Measurements from ENCODE around the gene NR2F1. TPM values are rescaled to one million over a fixed set of nuclear protein-coding genes. Genes with fewer than 3 reads are reported as not detected.

NR2F1 gene
- total RNA-seq, 1 experiment from 2014 or later, result not detected

DNA sequence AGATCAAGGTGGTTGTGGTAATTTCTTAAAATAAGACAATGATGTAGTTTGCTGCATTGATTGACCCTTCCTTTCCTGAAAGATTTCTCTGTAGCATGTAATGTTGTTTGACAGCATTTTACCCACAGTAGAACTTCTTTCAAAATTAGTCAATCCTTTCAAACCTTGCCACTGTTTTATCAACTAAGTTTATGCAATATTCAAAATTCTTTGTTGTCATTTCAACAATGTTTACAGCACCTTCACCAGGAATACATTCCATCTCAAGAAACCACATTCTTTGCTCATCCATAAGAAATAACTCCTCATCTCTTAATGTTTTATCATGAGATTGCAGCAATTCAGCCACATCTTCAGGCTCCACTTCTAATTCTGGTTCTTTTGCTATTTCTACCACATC is 43.8 kb downstream of the NR2F1 start:
- Histone ChIP-seq H3K4ac (ENCODE audit: low read depth, low read length) (no peak overlapping the region), H2BK20ac (ENCODE audit: low read depth, low read length, poor library complexity, severe bottlenecking) (no peak overlapping the region), H3K27ac (ENCODE audit: insufficient read length, low read depth, low read length) (no peak overlapping the region), H3K4me2 (ENCODE audit: insufficient read depth, insufficient read length, low read length) (no peak overlapping the region), H3T11ph (ENCODE audit: low read length) (no peak overlapping the region), H3K4me1 (ENCODE audit: insufficient read depth, low read length) (no peaks in the 10 kb centered on the region), H3K18ac (ENCODE audit: insufficient read length, low read depth, low read length) (no peak overlapping the region), H2AFZ (ENCODE audit: low read length) (no peak overlapping the region), H2BK15ac (ENCODE audit: low read depth, low read length) (no peak overlapping the region), H2AK5ac (ENCODE audit: insufficient read length, low read length) (no peak overlapping the region), H3K56ac (ENCODE audit: insufficient read length, low read depth, low read length) (no peak overlapping the region), H2BK5ac (ENCODE audit: insufficient read length, low read length) (no peak overlapping the region), H3K79me1 (ENCODE audit: insufficient read depth, low read depth, low read length, poor library complexity, severe bottlenecking) (no peaks in the 10 kb centered on the region), H3K79me2 (ENCODE audit: insufficient read depth, low read length) (no peaks in the 10 kb centered on the region), H3K27me3 (ENCODE audit: insufficient read depth, low read length) (peaks cover 6% of the 10 kb centered on the region), H4K91ac (ENCODE audit: insufficient read length, low read depth, low read length) (no peak overlapping the region), H2BK12ac (ENCODE audit: insufficient read length, low read depth, low read length) (no peak overlapping the region), H3K14ac (ENCODE audit: insufficient read depth, low read length) (no peak overlapping the region), H4K5ac (ENCODE audit: insufficient read length, low read depth, low read length) (no peak overlapping the region), H3K23ac (ENCODE audit: insufficient read length, low read depth, low read length) (no peak overlapping the region), H4K8ac (replicated peaks; ENCODE audit: insufficient read length, low read depth, low read length) (no peak overlapping the region), H4K20me1 (ENCODE audit: control insufficient read depth, insufficient read depth, insufficient read length) (no peaks in the 10 kb centered on the region), H3K23me2 (ENCODE audit: insufficient read length, low read depth, low read length, poor library complexity, severe bottlenecking) (no peaks in the 10 kb centered on the region), H2BK120ac (ENCODE audit: low read depth, low read length, poor library complexity, severe bottlenecking) (no peak overlapping the region), H3K9ac (ENCODE audit: extremely low read depth, insufficient read length, low read length) (no peak overlapping the region), H3K9me3 (ENCODE audit: control insufficient read depth, low read depth, low read length) (no peaks in the 10 kb centered on the region)
- no peaks in the 10 kb centered on the region for H3K36me3 Mint-ChIP-seq (ENCODE audit: insufficient read depth in 1 of 3, low read depth in 3 of 3)
- TF ChIP-seq, protein P1, sequence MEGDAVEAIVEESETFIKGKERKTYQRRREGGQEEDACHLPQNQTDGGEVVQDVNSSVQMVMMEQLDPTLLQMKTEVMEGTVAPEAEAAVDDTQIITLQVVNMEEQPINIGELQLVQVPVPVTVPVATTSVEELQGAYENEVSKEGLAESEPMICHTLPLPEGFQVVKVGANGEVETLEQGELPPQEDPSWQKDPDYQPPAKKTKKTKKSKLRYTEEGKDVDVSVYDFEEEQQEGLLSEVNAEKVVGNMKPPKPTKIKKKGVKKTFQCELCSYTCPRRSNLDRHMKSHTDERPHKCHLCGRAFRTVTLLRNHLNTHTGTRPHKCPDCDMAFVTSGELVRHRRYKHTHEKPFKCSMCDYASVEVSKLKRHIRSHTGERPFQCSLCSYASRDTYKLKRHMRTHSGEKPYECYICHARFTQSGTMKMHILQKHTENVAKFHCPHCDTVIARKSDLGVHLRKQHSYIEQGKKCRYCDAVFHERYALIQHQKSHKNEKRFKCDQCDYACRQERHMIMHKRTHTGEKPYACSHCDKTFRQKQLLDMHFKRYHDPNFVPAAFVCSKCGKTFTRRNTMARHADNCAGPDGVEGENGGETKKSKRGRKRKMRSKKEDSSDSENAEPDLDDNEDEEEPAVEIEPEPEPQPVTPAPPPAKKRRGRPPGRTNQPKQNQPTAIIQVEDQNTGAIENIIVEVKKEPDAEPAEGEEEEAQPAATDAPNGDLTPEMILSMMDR (conservative IDR thresholded peaks at IDR 0.05), result no peak
- H3K4me1 Mint-ChIP-seq, result peaks cover under 1 to 2% of the 10 kb centered on the region in 2 experiments; a peak in 3 of 4 replicates
- H3K27me3 Mint-ChIP-seq (ENCODE audit: low read depth), result peaks cover 42% of the 10 kb centered on the region
- no peak for DNase-seq
- no peak overlapping the region for H3K4me3 Mint-ChIP-seq
- H3K27ac Mint-ChIP-seq, result no peak overlapping the region
- H3K9me3 Mint-ChIP-seq, result no peaks in the 10 kb centered on the region
